K562 (cell line): Measurements from ENCODE around the gene FAM89B. TPM values are rescaled to one million over a fixed set of nuclear protein-coding genes. Genes with fewer than 3 reads are reported as not detected.

Experiments
- CHD4 ChIP-seq: fragments of 200-600 bp; sonication (generic); IDR thresholded peaks from 3 replicates; pipeline ENCODE4 v1.6.1; 2012; ENCODE audit warnings: low read depth, mild to moderate bottlenecking, mixed read lengths, low read length, inconsistent platforms; ENCODE audit not compliant: insufficient read depth, insufficient replicate concordance, poor library complexity, severe bottlenecking
- FOSL1 ChIP-seq: fragments of 200-800 bp; sonication (Bioruptor generic); conservative IDR thresholded peaks from 2 replicates; pipeline ENCODE4 v1.6.1; 2016; ENCODE audit warnings: missing genetic modification characterization, missing compliant biosample characterization
- FOXA1 ChIP-seq: fragments of 450-650 bp; IDR thresholded peaks from 2 replicates; pipeline ENCODE4 v1.6.1; 2016; ENCODE audit warnings: mild to moderate bottlenecking, borderline replicate concordance
- GMEB1 ChIP-seq: fragments of 250-450 bp; sonication (Bioruptor Pico); IDR thresholded peaks from 2 replicates; pipeline ENCODE4 v1.4.0; 2020; ENCODE audit warnings: mild to moderate bottlenecking
- HOXB6 ChIP-seq: fragments of 250-450 bp; sonication (Bioruptor Pico); IDR thresholded peaks from 2 replicates; pipeline ENCODE4 v1.5.1; 2022; ENCODE audit warnings: mild to moderate bottlenecking, borderline replicate concordance
- IFI16 ChIP-seq: fragments of 250-450 bp; sonication (Bioruptor Pico); IDR thresholded peaks from 2 replicates; pipeline ENCODE4 v2.1.2; 2022; ENCODE audit warnings: mild to moderate bottlenecking, inconsistent platforms
- MCM7 ChIP-seq, 2 experiments: fragments of 450-650 bp; IDR thresholded peaks; 2 replicates each; pipeline ENCODE4 v1.6.1; 2016 to 2018
- MEF2A ChIP-seq: IDR thresholded peaks from 2 replicates; pipeline ENCODE4 v1.6.1; 2011; ENCODE audit warnings: low read depth, mild to moderate bottlenecking, low read length, moderate library complexity; ENCODE audit not compliant: control insufficient read depth
- NBN ChIP-seq: fragments of 450-650 bp; IDR thresholded peaks from 2 replicates; pipeline ENCODE4 v1.6.1; 2016; ENCODE audit warnings: low read depth, mild to moderate bottlenecking
- PCBP2 ChIP-seq: fragments of 200-400 bp; formaldehyde crosslinking; IDR thresholded peaks from 2 replicates; pipeline ENCODE4 v1.6.1; 2018; ENCODE audit warnings: low read length, low read depth, mild to moderate bottlenecking, moderate library complexity; ENCODE audit not compliant: poor library complexity, severe bottlenecking
- POLR2AphosphoS2 ChIP-seq: IDR thresholded peaks from 2 replicates; pipeline ENCODE4 v1.6.1; 2012; ENCODE audit warnings: low read length, improper control_type of control experiment
- SETDB1 ChIP-seq: IDR thresholded peaks from one replicate; pipeline ENCODE4 v1.6.1; 2012; ENCODE audit warnings: low read length, control low read depth, inconsistent platforms
- SRSF1 ChIP-seq: fragments of 200-400 bp; formaldehyde crosslinking; IDR thresholded peaks from 2 replicates; pipeline ENCODE4 v1.6.1; 2017; ENCODE audit warnings: mild to moderate bottlenecking, low read depth, low read length, moderate library complexity
- SRSF7 ChIP-seq: fragments of 200-400 bp; formaldehyde crosslinking; optimal IDR thresholded peaks from 2 replicates; pipeline ENCODE3; 2017; ENCODE audit warnings: mild to moderate bottlenecking, low read depth, low read length
- XRCC3 ChIP-seq: fragments of 450-650 bp; IDR thresholded peaks from 2 replicates; pipeline ENCODE4 v1.6.1; 2017; ENCODE audit warnings: mild to moderate bottlenecking, moderate library complexity
- ZC3H11A ChIP-seq: IDR thresholded peaks from 2 replicates; pipeline ENCODE4 v1.6.1; 2012; ENCODE audit warnings: low read depth, low read length, improper control_type of control experiment
- ZNF140 ChIP-seq: fragments of 250-450 bp; sonication (Bioruptor Pico); IDR thresholded peaks from 2 replicates; pipeline ENCODE4 v1.8.0; 2021; ENCODE audit warnings: moderate library complexity, mild to moderate bottlenecking, inconsistent platforms
- ZNF512 ChIP-seq: IDR thresholded peaks from 2 replicates; pipeline ENCODE4 v1.6.1; 2016; ENCODE audit warnings: missing genetic modification characterization, missing compliant biosample characterization
- polyA plus RNA-seq, 8 experiments: library from polyadenylated mRNA; depleted of rRNA in 4 of 8; stranded (reverse) in 5 of 8; unstranded in 3 of 8; fragments of >200 nt; fragmentation: Nextera tagmentation in 2 of 8; fragmentation: Illumina TruSeq in 1 of 8; extraction: Ambion mirVana in 2 of 8; extraction: Trizol in 1 of 8; gene quantifications; 2 replicates each; pipeline versions ENCODE4 v1.2.1 to v1.2.3, GENCODE V29; 2011 to 2014; ENCODE audit warnings: inconsistent platforms in 1 of 8, missing spikeins in 1 of 8
- total RNA-seq, 7 experiments: library from RNA; depleted of rRNA in 6 of 7; stranded (reverse); fragments of >200 nt in 6 of 7; fragmentation: Illumina TruSeq in 2 of 7; extraction: Trizol in 2 of 7; gene quantifications; 2 replicates each; pipeline versions ENCODE4 v1.2.1 to v1.2.3, GENCODE V29; 2011 to 2021; ENCODE audit warnings: low replicate concordance in 1 of 7
- TF ChIP-seq, protein P1 (sequence below), 2 experiments: IDR thresholded peaks; 2 replicates each; pipeline ENCODE4 v1.6.1; 2012; ENCODE audit warnings: improper control_type of control experiment in 2 of 2, low read depth in 2 of 2, low read length in 2 of 2, borderline replicate concordance in 1 of 2
- TF ChIP-seq, protein P2 (sequence below): fragments of 450-650 bp; IDR thresholded peaks from 2 replicates; pipeline ENCODE4 v1.6.1; 2017; ENCODE audit warnings: antibody characterized with exemption

The FAM89B gene
- total and polyA plus RNA-seq, 9 of the 15 experiments (the other 6 are each of a cell fraction or from before 2014, with no cell fraction given): 0.32 to 27.6 (median 11.9) TPM

GRCh38 chr11:65546217-65546958 lies 25.9 kb upstream of the FAM89B start (continued):
- TF ChIP-seq, protein P1, sequence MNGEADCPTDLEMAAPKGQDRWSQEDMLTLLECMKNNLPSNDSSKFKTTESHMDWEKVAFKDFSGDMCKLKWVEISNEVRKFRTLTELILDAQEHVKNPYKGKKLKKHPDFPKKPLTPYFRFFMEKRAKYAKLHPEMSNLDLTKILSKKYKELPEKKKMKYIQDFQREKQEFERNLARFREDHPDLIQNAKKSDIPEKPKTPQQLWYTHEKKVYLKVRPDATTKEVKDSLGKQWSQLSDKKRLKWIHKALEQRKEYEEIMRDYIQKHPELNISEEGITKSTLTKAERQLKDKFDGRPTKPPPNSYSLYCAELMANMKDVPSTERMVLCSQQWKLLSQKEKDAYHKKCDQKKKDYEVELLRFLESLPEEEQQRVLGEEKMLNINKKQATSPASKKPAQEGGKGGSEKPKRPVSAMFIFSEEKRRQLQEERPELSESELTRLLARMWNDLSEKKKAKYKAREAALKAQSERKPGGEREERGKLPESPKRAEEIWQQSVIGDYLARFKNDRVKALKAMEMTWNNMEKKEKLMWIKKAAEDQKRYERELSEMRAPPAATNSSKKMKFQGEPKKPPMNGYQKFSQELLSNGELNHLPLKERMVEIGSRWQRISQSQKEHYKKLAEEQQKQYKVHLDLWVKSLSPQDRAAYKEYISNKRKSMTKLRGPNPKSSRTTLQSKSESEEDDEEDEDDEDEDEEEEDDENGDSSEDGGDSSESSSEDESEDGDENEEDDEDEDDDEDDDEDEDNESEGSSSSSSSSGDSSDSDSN (IDR thresholded peaks at IDR 0.05; ENCODE audit: borderline replicate concordance in 1 of 2, low read depth in 2 of 2, low read length in 2 of 2): no peak
- TF ChIP-seq SRSF1 (no peak), IFI16 (CRISPR knock-in tag) (no peak), FOXA1 (no peak), MEF2A (no peak), XRCC3 (no peak), ZNF140 (no peak), MCM7 (IDR thresholded peaks at IDR 0.05) (no peak), PCBP2 (no peak), ZC3H11A (no peak), CHD4 (no peak), GMEB1 (CRISPR knock-in tag) (0 out of 2 replicates have a peak, but pooled peaks have one; percentile 7), FOSL1 (no peak), ZNF512 (tag) (no peak), NBN (no peak), SETDB1 (no peak), HOXB6 (CRISPR knock-in tag) (no peak), POLR2AphosphoS2 (no peak), SRSF7 (no peak)
- TF ChIP-seq, protein P2, sequence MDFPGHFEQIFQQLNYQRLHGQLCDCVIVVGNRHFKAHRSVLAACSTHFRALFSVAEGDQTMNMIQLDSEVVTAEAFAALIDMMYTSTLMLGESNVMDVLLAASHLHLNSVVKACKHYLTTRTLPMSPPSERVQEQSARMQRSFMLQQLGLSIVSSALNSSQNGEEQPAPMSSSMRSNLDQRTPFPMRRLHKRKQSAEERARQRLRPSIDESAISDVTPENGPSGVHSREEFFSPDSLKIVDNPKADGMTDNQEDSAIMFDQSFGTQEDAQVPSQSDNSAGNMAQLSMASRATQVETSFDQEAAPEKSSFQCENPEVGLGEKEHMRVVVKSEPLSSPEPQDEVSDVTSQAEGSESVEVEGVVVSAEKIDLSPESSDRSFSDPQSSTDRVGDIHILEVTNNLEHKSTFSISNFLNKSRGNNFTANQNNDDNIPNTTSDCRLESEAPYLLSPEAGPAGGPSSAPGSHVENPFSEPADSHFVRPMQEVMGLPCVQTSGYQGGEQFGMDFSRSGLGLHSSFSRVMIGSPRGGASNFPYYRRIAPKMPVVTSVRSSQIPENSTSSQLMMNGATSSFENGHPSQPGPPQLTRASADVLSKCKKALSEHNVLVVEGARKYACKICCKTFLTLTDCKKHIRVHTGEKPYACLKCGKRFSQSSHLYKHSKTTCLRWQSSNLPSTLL: no peak
